Panc1 (cell line): ENCODE measurements around the gene PRR5L.
A peak's percentile ranks its signal among the peaks of the same experiment; 100 is the strongest.

Experiments used
- CTCF ChIP-seq: fragments of 450-650 bp; IDR thresholded peaks from 2 replicates; pipeline ENCODE4 v1.5.1; 2017; ENCODE audit warnings: mild to moderate bottlenecking
- POLR2AphosphoS5 ChIP-seq: IDR thresholded peaks from 2 replicates; pipeline ENCODE4 v1.6.1; 2012; ENCODE audit warnings: mild to moderate bottlenecking, low read depth, low read length, moderate library complexity
- REST ChIP-seq, 2 experiments: IDR thresholded peaks; 2 replicates each; pipeline ENCODE4 v1.6.1; 2011 to 2012; ENCODE audit warnings: low read depth in 2 of 2, control low read depth in 1 of 2, low read length in 1 of 2, mild to moderate bottlenecking in 1 of 2, moderate library complexity in 1 of 2; ENCODE audit not compliant: insufficient read depth in 1 of 2
- SIN3A ChIP-seq: IDR thresholded peaks from 2 replicates; pipeline ENCODE4 v1.6.1; 2012; ENCODE audit warnings: low read depth, mild to moderate bottlenecking, low read length, moderate library complexity, borderline replicate concordance; ENCODE audit not compliant: insufficient read depth
- TCF7L2 ChIP-seq: IDR thresholded peaks from 2 replicates; pipeline ENCODE4 v1.6.1; 2011; ENCODE audit warnings: mild to moderate bottlenecking, low read depth, low read length, inconsistent platforms

GRCh38 chr11:36333897-36334296 is 37.8 kb downstream of the PRR5L start:
- no peak for TF ChIP-seq CTCF
- no peak for TF ChIP-seq POLR2AphosphoS5
- TF ChIP-seq SIN3A = no peak
- 0 out of 4 replicates have a peak, but pooled peaks of 1 of the 2 experiments have one; percentile 19 for TF ChIP-seq REST (IDR thresholded peaks at IDR 0.05; ENCODE audit: insufficient read depth in 1 of 2, low read depth in 2 of 2, low read length in 1 of 2)
- no peak for TF ChIP-seq TCF7L2
